OCI-LY3 (cell line): Measurements from ENCODE around the gene LPP.

Source experiments
- CTCF ChIP-seq: fragments of 200-600, 300-600 bp; sonication (generic); IDR thresholded peaks from 2 replicates; pipeline ENCODE4 v1.5.1; 2014; ENCODE audit warnings: antibody characterized with exemption, low read length, low read depth
- EZH2phosphoT487 ChIP-seq: fragments of 200-600 bp; shearing (Covaris generic); IDR thresholded peaks from 2 replicates; pipeline ENCODE4 v1.6.1; 2018; ENCODE audit warnings: antibody characterized with exemption, mixed run types, low read depth

- TF ChIP-seq CTCF = no peak
- no peak for TF ChIP-seq EZH2phosphoT487
These were observed 162.7 kb downstream of the LPP start for GRCh38 chr3:188316723-188317070.
